T follicular helper cell (primary cell): ENCODE measurements around the gene ING2.

ENCODE experiments used
- DNase-seq: peaks from one replicate; pipeline ENCODE4 v3.0.0-alpha.2; 2020; ENCODE audit warnings: low read depth

ING2 gene

DNA sequence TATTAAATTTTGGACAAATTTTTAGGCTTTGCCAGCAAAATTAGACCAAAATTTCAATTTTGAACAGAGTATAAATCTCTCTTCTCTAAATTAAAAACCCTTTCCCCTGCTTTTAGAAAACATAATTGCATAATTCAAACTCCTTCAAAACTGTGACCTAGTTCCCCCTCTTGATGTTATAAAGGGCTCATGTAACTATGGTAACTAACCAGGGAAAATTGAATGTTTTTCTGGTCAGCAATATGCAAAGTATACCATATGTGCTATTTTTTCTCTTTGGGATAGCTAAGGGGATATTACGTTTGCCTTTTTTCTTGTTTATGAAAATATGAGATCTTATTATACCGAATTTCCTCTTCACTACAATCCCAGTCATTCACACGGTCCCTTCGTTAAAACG is 5.1 kb upstream of the ING2 start:
- DNase-seq = no peak

- DNase-seq = no peak
These were observed 1.3 kb upstream of the ING2 start for GRCh38 chr4:183503497-183504063.

GRCh38 chr4:183504064-183504929 is 561 bp upstream of the ING2 start:
- peak; percentile 99 for DNase-seq

GRCh38 chr4:183505611-183506388 is 942 bp downstream of the ING2 start:
- peak; percentile 78 for DNase-seq

GRCh38 chr4:183506389-183506735 is 1.5 kb downstream of the ING2 start:
- no peak for DNase-seq

- DNase-seq = no peak
These were observed 3.3 kb downstream of the ING2 start for GRCh38 chr4:183507925-183508696.

DNA sequence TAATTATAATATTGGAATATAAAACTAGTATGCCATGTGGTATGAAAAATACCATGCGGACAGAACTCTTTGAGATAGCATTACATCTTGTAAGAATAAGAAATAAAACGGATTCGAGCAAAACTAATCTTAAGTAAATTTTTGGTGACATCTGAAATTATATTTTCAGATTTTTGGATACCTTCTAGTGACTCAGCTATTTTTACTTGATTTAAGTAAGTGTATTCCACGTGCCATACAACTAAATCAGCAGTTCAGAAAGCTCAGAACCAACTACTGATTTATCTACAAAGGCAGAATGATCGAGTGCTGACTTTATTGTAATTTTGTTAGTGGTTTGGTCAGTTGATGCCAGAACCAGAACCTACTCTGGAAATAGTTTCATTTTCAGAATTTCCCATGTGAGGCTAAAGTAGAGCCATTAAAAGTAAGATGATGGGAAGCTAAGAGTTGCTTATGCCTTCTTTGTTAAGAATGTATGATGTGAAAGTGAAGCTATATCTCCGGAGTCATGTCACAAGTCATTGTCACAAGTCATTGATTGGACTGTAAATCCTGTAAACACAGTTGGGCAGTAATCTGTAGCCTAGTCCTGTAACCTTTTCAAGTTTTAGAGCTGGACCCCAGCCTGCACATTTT is 4.0 kb downstream of the ING2 start:
- DNase-seq = no peak

DNA sequence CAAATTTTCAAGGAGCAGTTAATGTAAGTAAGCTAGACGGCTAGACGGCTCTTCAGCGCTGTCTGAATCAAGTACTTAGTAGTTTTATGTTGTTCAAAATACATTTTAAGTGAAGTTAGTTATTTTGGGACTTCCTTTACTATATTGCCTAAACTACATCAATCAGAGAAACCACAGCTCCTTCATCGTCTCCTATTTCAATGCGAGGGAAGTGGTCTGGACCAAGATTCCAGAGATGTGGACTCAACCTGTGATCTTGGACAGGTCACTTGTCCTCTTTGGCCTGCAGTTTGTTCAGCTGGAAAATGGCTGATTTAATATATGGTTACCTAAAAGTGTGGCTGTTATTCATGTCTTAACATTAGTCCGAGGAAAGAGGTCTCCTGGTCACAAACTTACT is 10.6 kb downstream of the ING2 start:
- no peak for DNase-seq

- DNase-seq = no peak
These were observed 12.3 kb downstream of the ING2 start for GRCh38 chr4:183517194-183517593.

- DNase-seq = no peak
These were observed 12.9 kb downstream of the ING2 start for GRCh38 chr4:183517781-183518180.

GRCh38 chr4:183522821-183523220 is 18.0 kb downstream of the ING2 start:
- DNase-seq = no peak

DNA sequence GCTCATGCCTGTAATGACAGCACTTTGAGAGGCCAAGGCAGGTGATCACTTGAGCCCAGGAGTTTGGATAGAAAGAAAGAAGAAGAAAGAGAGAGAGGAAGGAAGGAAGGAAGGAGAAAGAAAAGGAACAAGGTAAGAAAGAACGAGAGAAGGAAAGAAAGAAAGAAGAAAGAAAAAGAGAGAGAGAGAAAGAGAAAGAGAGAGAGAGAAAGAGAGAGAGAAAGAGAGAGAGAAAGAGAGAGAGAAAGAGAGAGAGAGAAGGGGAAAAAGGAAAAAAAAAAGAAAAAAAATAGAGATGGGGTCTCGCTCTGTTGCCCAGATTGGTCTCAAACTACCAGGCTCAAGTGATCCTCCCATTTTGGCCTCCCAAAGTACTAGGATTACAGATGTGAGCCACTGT is 22.5 kb downstream of the ING2 start:
- no peak for DNase-seq

DNA sequence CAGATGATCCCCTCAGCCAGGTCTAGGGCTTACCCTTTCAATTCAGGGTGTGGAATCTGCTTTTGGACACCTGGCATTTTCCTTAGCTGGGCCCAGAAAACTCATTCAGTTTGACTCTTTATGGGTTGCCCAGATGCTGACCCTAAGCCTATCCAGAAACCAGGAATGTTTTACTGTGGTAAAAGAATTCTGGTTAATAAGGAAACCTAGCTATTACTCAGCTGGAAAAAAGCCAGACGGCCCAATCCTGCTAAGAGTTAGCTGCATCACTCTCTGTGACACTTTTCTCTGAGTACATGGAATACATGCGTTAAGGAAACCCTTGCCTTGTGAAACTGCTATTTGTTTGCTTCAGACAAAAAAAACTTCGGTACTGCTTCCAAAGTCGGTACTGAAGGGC is 28.0 kb downstream of the ING2 start:
- no peak for DNase-seq

DNA sequence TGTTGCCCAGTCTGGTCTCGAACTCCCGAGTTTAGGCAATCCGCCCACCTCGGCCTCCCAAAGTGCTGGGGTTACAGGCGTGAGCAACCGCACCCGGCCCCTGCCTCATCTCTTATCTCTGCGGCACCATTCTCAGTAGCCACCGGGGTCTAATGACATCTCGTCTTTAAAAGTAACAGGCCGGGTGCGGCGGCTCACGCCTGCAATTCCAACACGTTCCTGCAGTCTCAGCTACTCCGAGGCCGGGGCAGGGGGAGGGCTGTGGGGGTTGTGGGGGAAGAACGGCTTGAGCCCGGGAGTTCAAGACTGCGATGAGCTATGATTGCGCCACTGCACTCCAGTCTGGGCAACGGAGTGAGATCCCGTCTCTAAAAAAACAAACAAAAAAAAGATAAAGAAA is 28.8 kb downstream of the ING2 start:
- DNase-seq = no peak

GRCh38 chr4:183540410-183541009 is 35.7 kb downstream of the ING2 start:
- DNase-seq = no peak

GRCh38 chr4:183541010-183541751 is 36.3 kb downstream of the ING2 start:
- DNase-seq = no peak

DNA sequence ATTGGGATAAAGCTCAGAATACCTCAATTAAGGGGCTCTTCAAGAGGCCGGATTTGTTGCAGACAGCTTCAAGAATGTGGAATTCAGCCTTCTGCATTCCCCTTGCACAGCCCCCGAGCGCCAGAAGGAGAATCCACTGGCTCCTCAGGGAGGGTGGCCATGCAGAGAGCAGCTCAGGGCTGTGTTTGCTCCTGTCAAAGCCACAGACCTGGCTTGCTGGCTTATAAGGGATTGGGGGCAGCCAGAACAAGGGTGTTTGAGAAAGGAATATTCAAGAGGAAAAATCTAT is 36.8 kb downstream of the ING2 start:
- no peak for DNase-seq

GRCh38 chr4:183543435-183543834 is 38.6 kb downstream of the ING2 start:
- no peak for DNase-seq

DNA sequence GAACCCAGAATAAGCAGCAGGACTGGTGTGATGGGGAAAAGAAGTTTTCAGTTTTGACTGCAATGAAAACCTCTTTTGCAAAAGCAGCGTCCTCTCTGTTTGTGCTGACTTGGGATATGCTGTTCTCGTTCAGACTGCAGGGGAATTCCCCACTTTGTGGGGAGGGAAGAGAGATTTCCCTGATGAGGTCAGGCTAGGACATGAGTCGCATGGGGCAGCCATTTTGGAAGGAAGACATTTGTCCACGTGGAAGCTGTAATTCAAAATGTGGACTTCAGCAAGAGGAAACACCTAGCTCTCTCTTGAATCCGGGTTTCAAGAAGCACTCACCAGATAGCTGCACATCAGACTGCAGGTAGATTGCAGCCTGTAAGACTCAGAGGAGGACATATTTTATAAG is 39.3 kb downstream of the ING2 start:
- no peak for DNase-seq

DNA sequence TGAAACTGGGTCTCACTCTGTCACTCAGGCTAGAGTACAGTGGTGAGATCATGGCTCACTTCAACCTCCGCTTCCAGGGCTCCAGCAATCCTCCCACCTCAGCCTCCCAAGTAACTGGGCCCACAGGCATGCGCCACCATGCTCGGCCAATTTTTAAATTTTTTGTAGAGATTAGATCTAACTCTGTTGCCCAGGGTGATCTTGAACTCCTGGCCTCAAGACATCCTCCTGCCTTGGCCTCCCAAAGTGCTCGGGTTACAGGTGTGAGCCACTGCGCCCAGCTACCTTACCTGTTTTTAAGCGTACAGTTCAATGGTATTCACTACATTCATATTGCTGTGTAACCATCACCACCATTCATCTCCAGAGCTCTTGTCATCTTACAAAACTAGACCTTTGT is 41.5 kb downstream of the ING2 start:
- DNase-seq = no peak

GRCh38 chr4:183548306-183548705 is 43.4 kb downstream of the ING2 start:
- DNase-seq = no peak
